Measurements from ENCODE around the gene SHC4. TPM values are rescaled to one million over a fixed set of nuclear protein-coding genes. Genes with fewer than 3 reads are reported as not detected.

The SHC4 gene
- total and polyA plus RNA-seq, 2 of the 13 experiments (the other 11 are each of a cell fraction or from before 2014, with no cell fraction given) = 0.04 TPM; not detected in 1

- peaks cover 12% of the 10 kb centered on the region for H3K79me2 ChIP-seq (ENCODE audit: insufficient read depth, low read length)
- H3K27ac ChIP-seq (ENCODE audit: extremely low read length, insufficient read depth, low read length) = no peak overlapping the region
- WGBS (ENCODE audit: low lambda C conversion rate) = 96% methylated on average over 3 of the region's 3 CpGs
- H3K27me3 ChIP-seq (ENCODE audit: control insufficient read depth in 1 of 2, insufficient read depth in 2 of 2, low read length in 2 of 2) = no peaks in the 10 kb centered on the region; a peak in 1 of 5 replicates
- peaks cover 2 to 17% of the 10 kb centered on the region in 2 experiments; a peak in 3 of 5 replicates for H3K36me3 ChIP-seq (replicated peaks in 1 of 2; ENCODE audit: control insufficient read depth in 1 of 2, insufficient read depth in 2 of 2, low read length in 2 of 2)
- ChIA-PET POLR2A (no interaction called here), CTCF (ENCODE audit: low intra/inter-chr PET ratio, low total read pairs) (no interaction called here)
- DNase-seq (ENCODE audit: low spot score) = no peak
- H3K9ac ChIP-seq (ENCODE audit: insufficient read depth, low read depth, low read length) = no peak overlapping the region
- TF ChIP-seq ZBTB7A (CRISPR knock-in tag; IDR thresholded peaks at IDR 0.05) (no peak), ZNF263 (CRISPR knock-in tag; IDR thresholded peaks at IDR 0.05) (no peak), MYNN (CRISPR knock-in tag; IDR thresholded peaks at IDR 0.05; ENCODE audit: low read depth) (no peak), POGZ (CRISPR knock-in tag; IDR thresholded peaks at IDR 0.05) (no peak), ZNF879 (CRISPR knock-in tag; IDR thresholded peaks at IDR 0.05) (no peak), RELA (CRISPR knock-in tag; IDR thresholded peaks at IDR 0.05) (no peak), THRA (CRISPR knock-in tag; IDR thresholded peaks at IDR 0.05; ENCODE audit: borderline replicate concordance) (no peak), CBFB (CRISPR knock-in tag; IDR thresholded peaks at IDR 0.05) (no peak), ZUFSP (CRISPR knock-in tag; IDR thresholded peaks at IDR 0.05; ENCODE audit: borderline replicate concordance) (no peak), U2AF2 (IDR thresholded peaks at IDR 0.05; ENCODE audit: low read depth, low read length) (no peak), ZHX1 (CRISPR knock-in tag; IDR thresholded peaks at IDR 0.05; ENCODE audit: low read depth) (no peak), ZBTB43 (CRISPR knock-in tag; conservative IDR thresholded peaks at IDR 0.05) (no peak)
- no peaks in the 10 kb centered on the region for H4K20me1 ChIP-seq (ENCODE audit: insufficient read depth, low read length)
- intact Hi-C loops (cut with micrococcal nuclease; ENCODE audit: unreplicated experiment) = no loop called here
- H3K4me1 ChIP-seq (ENCODE audit: insufficient read depth, low read length) = peaks cover 21% of the 10 kb centered on the region
- in situ Hi-C loops (cut with HindIII; ENCODE audit: extremely low pct_ligation_motif_present, low pct_unique_long_range_greater_than_20kb) = no loop called here
- no peak overlapping the region for H3K4me2 ChIP-seq (ENCODE audit: low read depth, low read length)
- no peak for FAIRE-seq
- H2AFZ ChIP-seq (ENCODE audit: low read length) = no peak overlapping the region
- no peaks in the 10 kb centered on the region for H3K9me3 ChIP-seq (ENCODE audit: low read length)
- no TSS peak for BruUV-seq (replicated peaks)
- no peak for ATAC-seq
- H3K4me3 ChIP-seq (replicated peaks in 1 of 3; ENCODE audit: insufficient read depth in 1 of 3, low read depth in 2 of 3, low read length in 3 of 3) = no peak overlapping the region
These were observed 167.2 kb downstream of the SHC4 start for GRCh38 chr15:48796521-48796920.
